NOMO-1 (cell line): ENCODE measurements around the gene PRDM5.
A peak's percentile ranks its signal among the peaks of the same experiment; 100 is the strongest.

ENCODE experiments used
- DNase-seq, 2 experiments: peaks; one replicate each; lab custom pipeline; 2025; ENCODE audit not compliant: unreplicated experiment in 2 of 2; lab: John Stamatoyannopoulos, UW

The PRDM5 gene

DNA sequence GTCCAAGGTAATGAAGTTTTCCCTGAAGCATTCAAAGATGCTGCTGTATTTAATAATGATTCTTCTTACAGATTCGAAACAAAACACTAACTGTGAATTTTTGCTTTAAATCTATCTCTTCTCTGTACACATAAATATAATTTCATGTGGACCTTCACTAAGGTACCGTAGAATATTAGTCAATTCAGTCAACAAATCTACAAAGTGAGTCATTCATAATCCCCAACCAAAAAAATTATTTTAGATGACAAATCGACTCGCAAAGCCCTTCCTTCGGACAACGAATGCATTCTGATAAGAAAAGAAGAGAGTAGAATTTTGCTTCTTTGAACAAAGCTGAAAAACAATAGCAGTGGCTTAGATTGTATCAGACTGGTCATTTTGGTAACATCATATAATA, 95.7 kb downstream of the PRDM5 start:
- DNase-seq = no peak

DNA sequence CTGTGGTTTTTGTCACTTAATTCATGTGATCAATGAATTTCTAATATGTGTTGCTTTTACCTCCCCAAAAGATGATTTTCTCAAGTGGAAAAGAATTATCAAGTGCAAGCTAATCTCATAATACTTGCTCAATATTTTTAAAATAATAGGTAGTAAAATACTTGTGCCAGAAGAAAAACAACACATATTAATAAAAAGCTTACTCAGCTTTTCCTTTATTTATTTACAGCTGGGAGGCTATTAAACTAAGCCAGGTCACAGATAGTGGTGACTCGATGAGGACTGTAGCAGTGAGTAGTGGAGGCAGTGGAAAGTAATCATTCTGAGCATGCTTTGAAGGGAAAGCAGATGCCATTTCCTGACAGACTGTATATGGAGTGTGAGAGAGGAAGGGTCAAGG, 96.1 kb downstream of the PRDM5 start:
- no peak for DNase-seq

DNA sequence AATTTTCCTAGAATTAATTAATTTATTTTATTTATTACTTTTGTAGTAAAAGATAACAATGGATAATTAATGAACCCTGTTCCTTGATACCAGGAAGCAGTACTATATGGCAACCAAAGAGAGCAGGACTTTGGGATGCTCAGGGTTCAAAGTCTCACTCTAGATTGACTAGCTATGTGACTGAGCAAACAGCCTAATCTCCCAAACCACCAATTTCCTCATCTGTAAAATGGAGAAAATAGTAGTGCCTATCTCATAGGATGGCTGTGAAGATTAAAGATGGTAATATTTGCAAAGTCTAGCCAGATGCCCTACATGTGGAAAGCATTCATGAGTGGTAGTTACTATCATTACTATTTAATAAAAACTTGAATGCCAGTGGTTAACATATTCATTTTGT, 97.6 kb downstream of the PRDM5 start:
- no peak for DNase-seq

- DNase-seq = no peak
Observed at GRCh38 chr4:120821977-120822376, 100.5 kb downstream of the PRDM5 start.

DNA sequence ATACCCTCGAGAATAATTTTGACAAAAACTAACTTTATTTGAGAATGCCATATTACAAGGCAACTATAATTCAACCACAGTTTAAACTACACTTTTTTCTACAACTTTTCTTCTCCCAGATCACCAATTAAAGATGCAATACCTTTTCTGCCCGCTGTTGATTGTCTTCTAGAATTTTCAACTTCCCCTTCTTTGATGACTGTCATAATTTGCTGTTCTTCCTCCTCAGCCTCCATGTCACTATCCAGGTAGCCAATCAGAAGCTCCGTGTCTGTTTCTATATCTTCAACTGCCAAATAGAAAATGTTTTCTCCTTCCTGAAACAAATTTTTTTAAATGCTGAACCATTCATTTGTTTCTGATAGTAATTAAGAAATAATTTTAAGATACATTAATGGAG, 101.5 kb downstream of the PRDM5 start:
- DNase-seq = peak in 1 of 2 experiments; percentile 24

DNA sequence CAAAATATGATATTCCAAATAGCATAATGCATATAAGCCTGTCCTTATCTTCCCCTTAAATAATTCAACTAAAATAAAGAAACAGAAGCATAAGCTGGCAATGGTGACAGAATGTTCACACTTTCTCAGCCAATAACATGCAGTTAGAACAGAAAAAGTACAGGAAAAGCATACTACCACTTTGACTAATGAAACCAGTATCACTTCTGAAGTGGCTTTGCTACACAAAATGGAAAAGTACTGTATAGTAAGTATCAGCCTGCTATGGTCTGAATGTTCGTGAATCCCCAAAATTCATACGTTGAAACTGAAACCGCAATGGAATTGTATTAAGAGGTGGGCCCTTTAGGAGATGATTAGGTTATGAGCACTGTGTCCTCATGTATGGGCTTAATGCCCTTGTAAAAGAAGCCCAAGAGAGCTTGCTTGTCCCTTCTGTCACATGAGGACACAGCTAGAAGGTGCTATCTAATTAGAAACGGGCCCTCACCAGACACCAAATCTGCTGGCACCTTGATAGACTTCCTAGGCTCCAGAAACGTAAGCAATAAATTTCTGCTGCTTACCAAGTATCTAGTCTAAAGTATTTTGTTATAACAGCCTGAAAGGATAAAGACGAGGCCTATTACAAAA, 102.6 kb downstream of the PRDM5 start:
- no peak for DNase-seq

GRCh38 chr4:120816296-120816965, 106.1 kb downstream of the PRDM5 start:
- DNase-seq = peak; percentile 5 to 54

- no peak for DNase-seq
Observed at GRCh38 chr4:120815361-120815760, 107.2 kb downstream of the PRDM5 start.

GRCh38 chr4:120814886-120815285, 107.6 kb downstream of the PRDM5 start:
- DNase-seq = no peak

DNA sequence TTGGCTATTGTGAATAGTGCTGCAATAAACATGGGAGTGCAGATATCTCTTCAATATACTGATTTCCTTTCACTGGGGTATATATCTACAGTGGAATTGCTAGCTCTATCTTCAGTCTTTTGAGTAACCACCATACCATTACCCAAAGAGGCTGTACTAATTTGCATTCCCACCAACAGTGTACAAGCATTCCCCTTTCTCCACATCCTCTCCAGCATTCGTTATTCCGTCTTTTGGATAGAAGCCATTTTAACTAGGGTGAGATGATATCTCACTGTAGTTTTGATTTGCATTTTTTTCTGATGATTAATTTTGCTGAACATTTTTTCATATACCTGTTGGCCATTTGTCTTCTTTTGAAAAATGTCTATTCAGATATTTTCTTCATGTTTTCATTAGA, 110.3 kb downstream of the PRDM5 start:
- DNase-seq = no peak

- DNase-seq = peak in 1 of 2 experiments; percentile 1
Observed at GRCh38 chr4:120809518-120809917, 113.0 kb downstream of the PRDM5 start.

DNA sequence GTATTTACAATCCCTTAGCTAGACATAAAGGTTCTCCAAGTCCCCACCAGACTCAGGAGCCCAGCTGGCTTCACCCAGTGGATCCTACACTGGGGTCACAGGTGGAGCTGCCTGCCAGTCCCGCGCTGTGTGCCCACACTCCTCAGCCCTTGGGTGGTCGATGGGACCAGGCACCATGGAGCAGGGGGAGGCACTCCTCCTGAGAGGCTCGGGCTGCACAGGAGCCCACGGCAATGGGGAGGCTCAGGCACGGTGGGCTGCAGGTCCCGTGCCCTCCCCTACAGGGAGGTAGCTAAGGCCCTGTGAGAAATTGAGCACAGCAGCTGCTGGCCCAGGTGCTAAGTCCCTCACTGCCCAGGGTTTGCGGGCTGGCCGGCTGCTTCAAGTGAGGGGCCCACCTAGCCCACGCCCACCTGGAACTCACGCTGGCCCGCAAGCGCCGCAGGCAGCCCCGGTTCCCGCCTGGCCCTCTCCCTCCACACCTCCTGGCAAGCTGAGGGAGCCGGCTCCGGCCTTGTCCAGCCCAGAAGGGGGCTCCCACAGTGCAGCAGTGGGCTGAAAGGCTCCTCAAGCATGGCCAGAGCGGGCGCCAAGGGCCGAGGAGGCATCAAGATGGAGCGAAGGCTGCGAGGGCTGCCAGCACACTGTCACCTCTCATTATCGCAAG, 113.9 kb downstream of the PRDM5 start:
- DNase-seq = no peak

GRCh38 chr4:120801137-120801758, 121.3 kb downstream of the PRDM5 start:
- no peak for DNase-seq

DNA sequence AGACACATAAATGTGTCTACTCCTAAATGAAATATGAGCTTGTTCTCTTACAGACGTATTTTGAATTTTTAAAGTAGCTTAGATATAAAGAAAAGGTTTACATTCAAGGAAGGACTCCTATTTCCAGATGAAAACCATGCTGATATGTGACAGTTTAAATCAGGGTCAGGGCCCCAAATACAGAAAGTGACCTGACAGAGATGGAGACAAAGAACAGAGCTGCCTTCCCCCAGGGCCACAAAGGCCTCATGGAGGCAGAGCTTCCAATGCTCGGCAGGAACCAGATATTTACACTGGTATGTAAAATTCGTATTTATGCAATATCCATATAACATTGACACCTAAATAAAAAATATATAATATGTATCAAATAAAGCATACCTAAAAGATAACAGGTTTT, 124.0 kb downstream of the PRDM5 start:
- DNase-seq = no peak

DNA sequence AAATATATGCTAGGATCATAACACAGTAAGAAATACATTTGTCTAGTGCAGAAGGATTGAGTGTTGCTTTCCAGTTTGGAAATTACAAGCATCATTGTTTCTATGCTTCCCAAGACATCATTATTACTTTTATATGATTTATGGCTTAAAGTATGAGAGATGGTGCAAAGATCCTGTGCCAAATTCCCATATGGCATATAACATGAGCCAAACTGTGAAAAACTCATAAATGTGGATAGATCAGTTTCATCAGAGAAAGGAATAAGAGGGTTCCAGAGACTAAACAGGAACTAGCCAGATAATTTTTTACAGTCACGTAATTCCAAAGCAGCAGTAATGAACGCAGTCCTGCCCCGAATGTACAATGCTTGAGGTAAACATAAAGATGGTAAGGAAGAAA, 126.3 kb downstream of the PRDM5 start:
- DNase-seq = no peak

DNA sequence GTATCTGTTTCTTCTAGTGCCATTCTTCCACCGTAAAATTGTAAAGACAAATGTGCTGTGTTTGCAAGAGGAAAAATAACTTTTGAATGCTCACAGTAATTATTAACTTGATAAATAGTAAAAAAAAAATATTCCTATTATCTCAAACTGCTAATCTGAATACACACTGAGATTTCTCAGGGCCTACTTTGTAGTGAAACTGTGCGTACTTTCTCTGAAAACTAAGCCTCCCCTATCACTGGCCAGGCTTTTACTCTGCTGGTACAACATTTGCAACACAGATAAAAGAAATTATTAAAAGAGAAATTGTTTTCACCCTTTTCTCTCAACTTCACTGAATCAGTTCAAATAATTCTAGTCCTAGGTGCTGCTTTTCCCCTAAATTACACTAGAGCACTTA, 137.3 kb downstream of the PRDM5 start:
- DNase-seq = no peak

- no peak for DNase-seq
Observed at GRCh38 chr4:120777459-120777858, 145.1 kb downstream of the PRDM5 start.

DNA sequence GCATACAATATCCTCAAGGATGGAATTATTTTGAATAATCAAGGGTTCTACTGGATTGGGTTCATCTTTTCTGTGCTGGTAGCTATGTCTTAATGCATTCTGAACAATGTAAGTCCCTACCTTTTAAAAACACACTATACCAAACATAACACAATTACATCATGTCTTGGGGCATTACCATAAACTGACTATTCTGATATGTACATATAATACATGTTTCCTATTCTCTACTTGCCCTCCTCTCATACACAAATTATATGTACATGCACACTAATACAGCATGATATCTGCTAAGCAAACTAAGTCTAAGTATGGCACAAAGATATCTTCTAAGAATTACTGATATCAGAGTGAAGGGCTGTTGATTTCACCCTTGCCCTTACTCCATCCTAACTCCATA, 147.1 kb downstream of the PRDM5 start:
- DNase-seq = no peak

DNA sequence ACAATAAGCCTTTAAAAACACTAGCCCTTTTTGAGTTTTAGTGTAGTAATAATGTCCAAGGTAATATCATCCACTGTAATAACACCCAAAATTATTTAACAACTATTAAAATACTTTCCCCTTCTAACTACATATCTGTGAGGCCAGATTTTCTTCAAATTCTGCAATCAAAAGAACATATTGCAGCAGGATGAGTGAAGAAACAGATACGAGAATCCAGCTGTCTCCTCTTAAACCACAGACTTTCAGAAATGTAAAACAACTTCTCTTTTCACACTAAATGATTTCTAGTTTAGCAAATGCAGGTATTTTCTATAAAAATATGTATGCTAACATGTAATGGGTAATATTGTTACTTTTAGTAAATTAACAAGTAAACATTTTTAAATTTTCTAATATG, 148.9 kb downstream of the PRDM5 start:
- peak in 1 of 2 experiments; percentile 75 for DNase-seq

DNA sequence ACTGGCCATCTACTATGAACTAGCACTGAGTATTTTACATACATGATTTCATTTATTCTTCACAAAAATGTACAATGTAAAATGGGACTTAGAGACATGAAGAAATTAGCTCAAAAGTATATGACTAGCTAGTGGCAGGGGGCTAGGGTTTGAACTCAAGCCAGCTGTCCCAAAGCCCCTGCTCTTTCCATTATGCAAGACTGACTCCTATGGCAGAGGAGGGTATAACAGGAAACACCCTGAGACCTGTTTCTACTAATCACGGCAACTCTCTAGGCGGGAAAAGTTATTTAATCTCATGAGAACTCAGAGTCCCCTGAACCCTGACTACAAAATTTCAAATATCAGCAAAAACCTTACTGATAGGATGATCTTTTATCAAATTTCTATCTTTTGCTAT, 150.6 kb downstream of the PRDM5 start:
- no peak for DNase-seq

DNA sequence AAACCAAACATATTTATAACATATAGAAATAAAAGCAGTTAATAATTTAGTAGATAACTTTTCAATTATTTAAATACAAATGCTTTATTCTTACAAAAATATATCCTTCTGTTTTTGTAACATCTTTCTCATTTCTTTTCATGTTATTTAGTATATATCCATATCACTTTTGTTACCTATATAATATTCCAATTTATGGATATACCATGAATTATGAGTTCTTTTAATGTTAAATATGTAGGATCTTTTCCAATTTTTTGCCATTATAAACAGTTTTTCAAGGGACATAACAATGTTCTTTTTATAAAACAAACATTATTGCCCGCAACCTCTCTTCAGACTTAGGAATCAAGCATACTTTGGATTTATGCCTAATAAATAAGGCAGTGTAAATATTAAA, 151.6 kb downstream of the PRDM5 start:
- DNase-seq = no peak

- DNase-seq = no peak
Observed at GRCh38 chr4:120769227-120769626, 153.3 kb downstream of the PRDM5 start.
